HCT116 (cell line): Measurements from ENCODE around the gene PKDCC. TPM values are rescaled to one million over a fixed set of nuclear protein-coding genes. Genes with fewer than 3 reads are reported as not detected.

ENCODE experiments used
- ATAC-seq: fragments of 200-7000 bp; cut with Tn5 transposase; 2 replicates; pipeline ENCODE4 v1.9.1; 2020; ENCODE audit warnings: mild to moderate bottlenecking, moderate library complexity
- BruUV-seq: library from RNA; stranded (reverse); fragments of 400-500 nt; replicated peaks from 2 replicates; lab custom pipeline; 2021; lab: Mats Ljungman, UMichigan
- CTCF ChIA-PET: fragments of 300-600 bp; sonication (Branson Sonifier 250); formaldehyde crosslinking; loops from one replicate; lab custom pipeline; 2021; ENCODE audit warnings: antibody characterized with exemption; lab: Charles Lee
- POLR2A ChIA-PET: fragments of 300-600, 350-600 bp; sonication (Branson Sonifier 250); formaldehyde crosslinking; loops from one replicate; lab custom pipeline; 2021; ENCODE audit warnings: antibody characterized with exemption; lab: Charles Lee
- RAD21 ChIA-PET, 2 experiments: fragments of 300-600 bp; sonication (Branson Sonifier 250); formaldehyde crosslinking; loops; one replicate each; lab custom pipeline; 2023; ENCODE audit warnings: low total read pairs in 2 of 2; ENCODE audit not compliant: uncharacterized antibody in 2 of 2, unreplicated experiment in 2 of 2, low non-redundant PET in 1 of 2; lab: Charles Lee
- DNase-seq: peaks from one replicate; pipeline ENCODE4 v3.0.0-alpha.2; 2010; ENCODE audit warnings: low read depth, low spot score
- H2AFZ ChIP-seq: fragments of 200-600 bp; shearing (Covaris generic), sonication (generic); 2 replicates; pipeline ENCODE4 v1.6.1; 2017; ENCODE audit warnings: low read depth, mixed run types, mixed read lengths, antibody characterized with exemption, low read length; ENCODE audit not compliant: poor library complexity, severe bottlenecking
- H3K27ac ChIP-seq: 2 replicates; pipeline ENCODE4 v1.5.1; 2012; ENCODE audit warnings: low read depth, low read length
- H3K27me3 ChIP-seq: fragments of 200-600 bp; sonication (generic); 2 replicates; pipeline ENCODE4 v1.6.1; 2016; ENCODE audit warnings: mixed run types, low read length, mixed read lengths; ENCODE audit not compliant: insufficient read depth
- H3K36me3 ChIP-seq, 2 experiments: fragments of 200-500 bp in 1 of 2; fragments of 200-600 bp in 1 of 2; sonication (Bioruptor generic) in 1 of 2; sonication (generic) in 1 of 2; 2 replicates each; pipeline versions ENCODE4 v1.5.1 to v1.6.1; 2014 to 2016; ENCODE audit warnings: low read length in 2 of 2, inconsistent platforms in 1 of 2, mixed read lengths in 1 of 2, mixed run types in 1 of 2; ENCODE audit not compliant: insufficient read depth in 2 of 2, control insufficient read depth in 1 of 2
- H3K4me1 ChIP-seq, 2 experiments: fragments of 200-600 bp in 1 of 2; sonication (generic) in 1 of 2; 2 replicates each; pipeline versions ENCODE4 v1.5.1 to v1.6.1; 2012 to 2017; ENCODE audit warnings: low read length in 2 of 2, inconsistent platforms in 1 of 2, mild to moderate bottlenecking in 1 of 2, mixed read lengths in 1 of 2, mixed run types in 1 of 2, moderate library complexity in 1 of 2; ENCODE audit not compliant: insufficient read depth in 2 of 2, control insufficient read depth in 1 of 2
- H3K4me2 ChIP-seq: fragments of 200-600 bp; sonication (generic); 2 replicates; pipeline ENCODE4 v1.6.1; 2017; ENCODE audit warnings: mixed run types, low read length, mixed read lengths
- H3K4me3 ChIP-seq, 2 experiments: fragments of 200-600 bp in 1 of 2; sonication (generic) in 1 of 2; replicated peaks in 1 of 2; 2 replicates each; pipeline ENCODE4 v1.5.1; 2011 to 2016; ENCODE audit warnings: low read length in 2 of 2, control low read depth in 1 of 2, low read depth in 1 of 2, mild to moderate bottlenecking in 1 of 2, mixed read lengths in 1 of 2, mixed run types in 1 of 2
- H3K79me2 ChIP-seq: fragments of 200-600 bp; sonication (generic); 2 replicates; pipeline ENCODE4 v1.6.1; 2017; ENCODE audit warnings: mild to moderate bottlenecking, mixed run types, low read length, moderate library complexity, mixed read lengths; ENCODE audit not compliant: insufficient read depth
- H3K9ac ChIP-seq: fragments of 200-600 bp; sonication (generic); 2 replicates; pipeline ENCODE4 v1.6.1; 2016; ENCODE audit warnings: low read length, mixed read lengths
- H3K9me2 ChIP-seq: fragments of 200-600 bp; sonication (generic), shearing (Covaris generic); 2 replicates; pipeline ENCODE4 v1.6.1; 2017; ENCODE audit warnings: mixed run types, mild to moderate bottlenecking, moderate library complexity; ENCODE audit not compliant: insufficient read depth
- H3K9me3 ChIP-seq, 2 experiments: fragments of 200-500 bp in 1 of 2; fragments of 200-600 bp in 1 of 2; sonication (Bioruptor generic) in 1 of 2; sonication (generic) in 1 of 2; 2 replicates each; pipeline ENCODE4 v1.6.1; 2014 to 2017; ENCODE audit warnings: low read length in 2 of 2, mixed read lengths in 2 of 2, inconsistent platforms in 1 of 2, low read depth in 1 of 2, mild to moderate bottlenecking in 1 of 2, mixed run types in 1 of 2, moderate library complexity in 1 of 2; ENCODE audit not compliant: control insufficient read depth in 1 of 2, insufficient read depth in 1 of 2
- H4K20me1 ChIP-seq: fragments of 200-600 bp; sonication (generic), shearing (Covaris generic); 2 replicates; pipeline ENCODE4 v1.6.1; 2017; ENCODE audit warnings: mixed run types, mild to moderate bottlenecking, moderate library complexity; ENCODE audit not compliant: insufficient read depth
- CEBPB ChIP-seq: IDR thresholded peaks from 2 replicates; pipeline ENCODE4 v1.6.1; 2012; ENCODE audit warnings: low read depth
- EGR1 ChIP-seq: IDR thresholded peaks from 2 replicates; pipeline ENCODE4 v1.6.1; 2012; ENCODE audit warnings: low read depth
- ELF1 ChIP-seq: IDR thresholded peaks from 2 replicates; pipeline ENCODE4 v1.6.1; 2012; ENCODE audit warnings: low read depth, borderline replicate concordance
- EZH2phosphoT487 ChIP-seq: fragments of 200-600 bp; IDR thresholded peaks from 2 replicates; pipeline ENCODE4 v1.6.1; 2018; ENCODE audit warnings: antibody characterized with exemption, borderline replicate concordance
- POLR2AphosphoS5 ChIP-seq: IDR thresholded peaks from 2 replicates; pipeline ENCODE4 v1.6.1; 2011; ENCODE audit warnings: mild to moderate bottlenecking, low read depth, low read length, moderate library complexity
- RAD21 ChIP-seq: IDR thresholded peaks from 2 replicates; pipeline ENCODE4 v1.6.1; 2012; ENCODE audit warnings: low read depth, mild to moderate bottlenecking
- SIN3A ChIP-seq: IDR thresholded peaks from 2 replicates; pipeline ENCODE4 v1.6.1; 2012; ENCODE audit warnings: low read depth
- SP1 ChIP-seq: IDR thresholded peaks from 2 replicates; pipeline ENCODE4 v1.6.1; 2012; ENCODE audit warnings: low read depth
- TCF7L2 ChIP-seq: IDR thresholded peaks from 2 replicates; pipeline ENCODE4 v1.7.0; 2011; ENCODE audit warnings: borderline replicate concordance, inconsistent platforms; ENCODE audit not compliant: insufficient read depth, insufficient read length; ENCODE audit errors: extremely low read depth
- YY1 ChIP-seq: IDR thresholded peaks from 2 replicates; pipeline ENCODE4 v1.6.1; 2011; ENCODE audit warnings: low read length, low read depth, moderate library complexity, mild to moderate bottlenecking; ENCODE audit not compliant: insufficient replicate concordance; ENCODE audit errors: extremely low read depth
- ZFX ChIP-seq: fragments of 450-650 bp; IDR thresholded peaks from 2 replicates; pipeline ENCODE4 v1.6.1; 2017
- ZNF274 ChIP-seq: fragments of 200-500 bp; sonication (Bioruptor generic); IDR thresholded peaks from 2 replicates; pipeline ENCODE4 v1.6.1; 2014; ENCODE audit warnings: mild to moderate bottlenecking, low read depth, low read length, inconsistent platforms
- intact Hi-C: fragments of 100-400 bp; cut with micrococcal nuclease; formaldehyde crosslinking; loops from 2 replicates; pipeline ENCODE4 v1.10.0; 2022
- total RNA-seq: library from RNA; stranded (reverse); gene quantifications from one replicate; pipeline ENCODE4 v1.2.1, GENCODE V29; 2021; ENCODE audit not compliant: unreplicated experiment
- TF ChIP-seq, protein P1 (sequence below), 3 experiments: fragments of 200-600 bp in 1 of 3; sonication (generic) in 1 of 3; IDR thresholded peaks in 2 of 3; conservative IDR thresholded peaks in 1 of 3; 2 replicates each; pipeline ENCODE4 v1.5.1; 2012 to 2017; ENCODE audit warnings: low read depth in 2 of 3, low read length in 2 of 3, antibody characterized with exemption in 1 of 3, borderline replicate concordance in 1 of 3, control low read depth in 1 of 3, mild to moderate bottlenecking in 1 of 3, mixed read lengths in 1 of 3, mixed run types in 1 of 3, moderate library complexity in 1 of 3; ENCODE audit not compliant: insufficient read depth in 1 of 3
- TF ChIP-seq, protein P2 (sequence below): IDR thresholded peaks from 2 replicates; pipeline ENCODE4 v1.6.1; 2012; ENCODE audit warnings: low read depth

PKDCC gene
- total RNA-seq, 1 experiment from 2014 or later = 0.84 TPM

DNA sequence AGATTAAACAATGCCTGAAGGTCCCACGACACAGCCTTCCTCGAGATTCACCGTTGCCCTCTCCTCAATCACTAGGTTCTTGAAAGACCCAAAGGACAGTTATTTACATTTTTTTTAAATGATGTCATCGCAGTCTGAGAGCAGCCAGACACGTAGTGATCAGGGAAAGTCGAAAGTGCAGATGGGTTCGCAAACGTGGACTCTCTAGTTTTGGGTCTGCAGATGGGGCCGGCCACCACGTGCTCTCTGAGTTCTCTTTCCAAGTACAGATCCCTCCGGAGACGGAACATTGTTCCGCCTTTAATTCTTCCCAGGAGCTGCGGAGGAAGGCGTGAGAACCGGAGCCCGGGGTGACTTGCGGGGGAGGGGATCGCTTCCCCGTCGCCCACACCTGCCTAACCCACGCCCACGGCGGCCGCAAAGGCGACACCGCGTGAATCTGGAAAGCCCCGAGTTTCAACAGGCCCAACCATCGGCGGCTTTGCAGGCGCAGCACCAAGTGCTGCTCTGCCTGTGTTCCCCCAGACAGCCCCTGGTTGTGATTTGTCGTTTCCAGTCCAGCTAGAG lies 54.3 kb downstream of the PKDCC start:
- H3K4me3 ChIP-seq = no peak overlapping the region
- H3K36me3 ChIP-seq = no peaks in the 10 kb centered on the region
- H3K79me2 ChIP-seq = no peaks in the 10 kb centered on the region
- no peaks in the 10 kb centered on the region for H3K27me3 ChIP-seq
- no peak for DNase-seq
- no peak overlapping the region for H3K27ac ChIP-seq
- TF ChIP-seq POLR2AphosphoS5 = no peak
- no peak for TF ChIP-seq SIN3A
- TF ChIP-seq EZH2phosphoT487 = no peak
- TF ChIP-seq ZFX = no peak
- TF ChIP-seq TCF7L2 = no peak
- TF ChIP-seq SP1 = no peak
- no peak for TF ChIP-seq YY1
- no peak for TF ChIP-seq CEBPB
- CTCF ChIA-PET = no interaction called here
- BruUV-seq = no TSS peak
- H4K20me1 ChIP-seq = no peaks in the 10 kb centered on the region
- H3K9ac ChIP-seq = no peak overlapping the region
- no peaks in the 10 kb centered on the region for H3K9me3 ChIP-seq
- intact Hi-C loops = no loop called here
- no peak for ATAC-seq
- POLR2A ChIA-PET = no interaction called here
- H3K4me1 ChIP-seq = no peaks in the 10 kb centered on the region
- RAD21 ChIA-PET = no interaction called here
- no peaks in the 10 kb centered on the region for H3K9me2 ChIP-seq
- H3K4me2 ChIP-seq = no peak overlapping the region
- H2AFZ ChIP-seq = no peak overlapping the region

DNA sequence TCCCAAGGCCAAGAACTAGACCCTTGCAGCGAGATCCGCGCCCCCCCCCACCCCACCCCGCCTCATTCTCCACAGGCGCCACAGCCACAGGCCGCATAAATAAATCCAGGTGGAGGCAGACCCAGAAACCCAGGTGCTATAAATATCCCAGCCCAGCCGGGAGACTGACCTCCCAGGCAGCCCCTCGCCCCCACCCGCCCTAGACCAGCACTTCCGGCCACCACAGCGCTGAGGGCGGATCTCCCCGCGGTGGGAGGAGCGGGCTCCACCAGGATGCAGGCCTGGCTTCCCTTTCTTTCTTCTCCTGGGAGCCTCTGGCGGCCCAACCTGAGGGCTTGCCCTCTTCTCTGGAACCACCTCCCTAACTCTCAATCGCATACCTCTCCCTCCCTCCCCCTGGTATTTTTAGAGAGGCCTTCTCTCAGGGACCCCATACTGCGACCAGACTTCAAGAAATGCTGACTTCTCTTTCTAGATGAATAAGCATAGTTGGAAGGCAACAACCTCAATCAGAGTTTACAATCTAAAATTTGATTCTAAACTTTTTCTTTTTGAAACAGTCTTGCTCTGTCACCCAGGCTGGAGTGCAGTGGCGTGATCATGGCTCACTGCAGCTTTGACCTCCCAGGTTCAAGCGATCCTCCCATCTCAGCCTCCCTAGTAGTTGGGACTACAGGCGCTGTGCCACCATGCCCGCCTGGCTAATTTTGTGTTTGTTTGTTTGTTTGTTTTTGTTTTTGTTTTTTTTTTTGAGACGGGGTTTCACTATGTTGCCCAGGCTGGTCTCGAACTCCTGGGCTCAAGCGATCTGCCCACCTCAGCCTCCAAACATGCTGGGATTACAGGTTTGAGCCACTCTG lies 55.0 kb downstream of the PKDCC start:
- H3K9me2 ChIP-seq = no peaks in the 10 kb centered on the region
- ChIA-PET RAD21 (no interaction called here), POLR2A (no interaction called here), CTCF (no interaction called here)
- ATAC-seq = no peak
- H3K36me3 ChIP-seq = no peaks in the 10 kb centered on the region
- H3K9me3 ChIP-seq = no peaks in the 10 kb centered on the region
- H3K27me3 ChIP-seq = 0 out of 2 replicates have a peak, but pooled peaks cover 2% of the 10 kb centered on the region
- H3K4me3 ChIP-seq = no peak overlapping the region
- no peak overlapping the region for H2AFZ ChIP-seq
- intact Hi-C loops = no loop called here
- H3K4me1 ChIP-seq = no peaks in the 10 kb centered on the region
- no peaks in the 10 kb centered on the region for H4K20me1 ChIP-seq
- H3K4me2 ChIP-seq = no peak overlapping the region
- BruUV-seq = no TSS peak
- no peaks in the 10 kb centered on the region for H3K79me2 ChIP-seq
- H3K9ac ChIP-seq = no peak overlapping the region
- DNase-seq = no peak
- H3K27ac ChIP-seq = no peak overlapping the region
- TF ChIP-seq, protein P1, sequence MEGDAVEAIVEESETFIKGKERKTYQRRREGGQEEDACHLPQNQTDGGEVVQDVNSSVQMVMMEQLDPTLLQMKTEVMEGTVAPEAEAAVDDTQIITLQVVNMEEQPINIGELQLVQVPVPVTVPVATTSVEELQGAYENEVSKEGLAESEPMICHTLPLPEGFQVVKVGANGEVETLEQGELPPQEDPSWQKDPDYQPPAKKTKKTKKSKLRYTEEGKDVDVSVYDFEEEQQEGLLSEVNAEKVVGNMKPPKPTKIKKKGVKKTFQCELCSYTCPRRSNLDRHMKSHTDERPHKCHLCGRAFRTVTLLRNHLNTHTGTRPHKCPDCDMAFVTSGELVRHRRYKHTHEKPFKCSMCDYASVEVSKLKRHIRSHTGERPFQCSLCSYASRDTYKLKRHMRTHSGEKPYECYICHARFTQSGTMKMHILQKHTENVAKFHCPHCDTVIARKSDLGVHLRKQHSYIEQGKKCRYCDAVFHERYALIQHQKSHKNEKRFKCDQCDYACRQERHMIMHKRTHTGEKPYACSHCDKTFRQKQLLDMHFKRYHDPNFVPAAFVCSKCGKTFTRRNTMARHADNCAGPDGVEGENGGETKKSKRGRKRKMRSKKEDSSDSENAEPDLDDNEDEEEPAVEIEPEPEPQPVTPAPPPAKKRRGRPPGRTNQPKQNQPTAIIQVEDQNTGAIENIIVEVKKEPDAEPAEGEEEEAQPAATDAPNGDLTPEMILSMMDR (IDR thresholded peaks at IDR 0.05 in 2 of 3, conservative IDR thresholded peaks at IDR 0.05 in 1 of 3; ENCODE audit: borderline replicate concordance in 1 of 3, insufficient read depth in 1 of 3, low read depth in 2 of 3, low read length in 2 of 3) = no peak
- TF ChIP-seq EGR1 = no peak
- no peak for TF ChIP-seq SP1
- TF ChIP-seq, protein P2, sequence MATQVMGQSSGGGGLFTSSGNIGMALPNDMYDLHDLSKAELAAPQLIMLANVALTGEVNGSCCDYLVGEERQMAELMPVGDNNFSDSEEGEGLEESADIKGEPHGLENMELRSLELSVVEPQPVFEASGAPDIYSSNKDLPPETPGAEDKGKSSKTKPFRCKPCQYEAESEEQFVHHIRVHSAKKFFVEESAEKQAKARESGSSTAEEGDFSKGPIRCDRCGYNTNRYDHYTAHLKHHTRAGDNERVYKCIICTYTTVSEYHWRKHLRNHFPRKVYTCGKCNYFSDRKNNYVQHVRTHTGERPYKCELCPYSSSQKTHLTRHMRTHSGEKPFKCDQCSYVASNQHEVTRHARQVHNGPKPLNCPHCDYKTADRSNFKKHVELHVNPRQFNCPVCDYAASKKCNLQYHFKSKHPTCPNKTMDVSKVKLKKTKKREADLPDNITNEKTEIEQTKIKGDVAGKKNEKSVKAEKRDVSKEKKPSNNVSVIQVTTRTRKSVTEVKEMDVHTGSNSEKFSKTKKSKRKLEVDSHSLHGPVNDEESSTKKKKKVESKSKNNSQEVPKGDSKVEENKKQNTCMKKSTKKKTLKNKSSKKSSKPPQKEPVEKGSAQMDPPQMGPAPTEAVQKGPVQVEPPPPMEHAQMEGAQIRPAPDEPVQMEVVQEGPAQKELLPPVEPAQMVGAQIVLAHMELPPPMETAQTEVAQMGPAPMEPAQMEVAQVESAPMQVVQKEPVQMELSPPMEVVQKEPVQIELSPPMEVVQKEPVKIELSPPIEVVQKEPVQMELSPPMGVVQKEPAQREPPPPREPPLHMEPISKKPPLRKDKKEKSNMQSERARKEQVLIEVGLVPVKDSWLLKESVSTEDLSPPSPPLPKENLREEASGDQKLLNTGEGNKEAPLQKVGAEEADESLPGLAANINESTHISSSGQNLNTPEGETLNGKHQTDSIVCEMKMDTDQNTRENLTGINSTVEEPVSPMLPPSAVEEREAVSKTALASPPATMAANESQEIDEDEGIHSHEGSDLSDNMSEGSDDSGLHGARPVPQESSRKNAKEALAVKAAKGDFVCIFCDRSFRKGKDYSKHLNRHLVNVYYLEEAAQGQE = no peak
- no peak for TF ChIP-seq ZNF274
- no peak for TF ChIP-seq POLR2AphosphoS5
- TF ChIP-seq ELF1 = no peak
- no peak for TF ChIP-seq YY1
- TF ChIP-seq RAD21 = no peak
